ENCODE results near the gene SPC24. TPM values are rescaled to one million over a fixed set of nuclear protein-coding genes. Genes with fewer than 3 reads are reported as not detected.
A peak's percentile ranks its signal among the peaks of the same experiment; 100 is the strongest.

Gene SPC24
- total and polyA plus RNA-seq, 2 of the 4 experiments (the other 2 are of a cell fraction) = 12.2 to 97.5 TPM

DNA sequence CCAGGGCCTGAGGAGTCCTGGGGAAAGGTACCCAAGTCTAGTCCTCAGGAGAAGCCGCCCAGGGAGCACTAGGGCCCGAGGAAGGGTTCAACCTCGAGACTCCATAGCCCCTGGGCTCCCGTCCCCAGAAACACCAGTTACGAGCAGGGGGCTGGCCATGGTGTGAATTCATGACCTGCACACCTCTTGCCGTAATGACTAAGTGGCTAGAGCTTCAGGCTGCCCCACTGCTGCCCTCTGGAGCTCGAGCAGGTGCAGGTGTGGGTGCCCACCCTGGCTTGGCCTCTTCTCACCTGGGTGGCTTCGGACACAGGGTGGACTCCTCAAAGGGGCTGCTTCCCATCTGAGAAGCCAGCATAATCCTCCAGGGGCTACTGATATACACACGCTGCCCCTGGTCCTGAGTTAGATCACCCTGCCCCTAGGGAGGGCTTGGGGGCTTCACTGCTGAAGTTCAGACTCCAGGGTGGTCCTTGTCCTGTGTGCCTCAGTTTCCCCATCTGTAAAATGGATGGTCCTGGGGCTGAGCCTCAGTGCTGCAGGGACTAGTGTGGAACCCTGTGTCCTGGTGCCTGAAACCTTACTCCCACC is 13.6 kb downstream of the SPC24 start:
- Histone ChIP-seq H3K9me1 (ENCODE audit: insufficient read depth, low read length) (peaks cover 23% of the 10 kb centered on the region), H3K56ac (ENCODE audit: extremely low read depth, insufficient read depth, low read length) (peak overlapping the region; percentile 67), H2BK5ac (ENCODE audit: low read depth, low read length, poor library complexity, severe bottlenecking) (peak overlapping the region; percentile 95), H3K14ac (replicated peaks; ENCODE audit: low read depth, low read length) (peak overlapping the region; percentile 97), H4K5ac (ENCODE audit: low read depth, low read length) (peak overlapping the region; percentile 91), H2AFZ (replicated peaks; ENCODE audit: low read length, poor library complexity) (peak overlapping the region; percentile 78), H3K36me3 (ENCODE audit: control insufficient read depth, insufficient read depth, low read length) (no peaks in the 10 kb centered on the region; the same call in 1 of the 2 replicates), H3K23ac (ENCODE audit: low read depth, low read length) (peak overlapping the region; percentile 97), H3K9me3 (ENCODE audit: control insufficient read depth, insufficient read depth, low read length) (peaks cover 4% of the 10 kb centered on the region; the same call in 1 of the 2 replicates), H3K27ac (ENCODE audit: insufficient read depth, low read length) (peak overlapping the region; percentile 75), H3K79me1 (ENCODE audit: low read depth in 1 of 2, low read length in 2 of 2) (peaks cover 14 to 53% of the 10 kb centered on the region in 2 experiments; a peak in 3 of 4 replicates), H4K20me1 (ENCODE audit: insufficient read depth, low read length) (no peaks in the 10 kb centered on the region; the same call in 1 of the 2 replicates), H3K9ac (ENCODE audit: low read depth, low read length) (peak overlapping the region; percentile 29), H3K4ac (ENCODE audit: low read depth, low read length) (peak overlapping the region; percentile 100), H3K4me2 (ENCODE audit: low read depth, low read length) (peak overlapping the region; percentile 50), H2BK15ac (ENCODE audit: low read depth, low read length) (peak overlapping the region; percentile 82; the same call in 2 of the 3 replicates), H2BK120ac (ENCODE audit: low read depth, low read length) (peak overlapping the region; percentile 98), H2AK5ac (ENCODE audit: low read depth, low read length) (peak overlapping the region; percentile 93), H3K27me3 (ENCODE audit: control insufficient read depth, insufficient read depth, low read length) (no peaks in the 10 kb centered on the region), H4K8ac (ENCODE audit: low read depth in 2 of 2, low read length in 2 of 2) (peak overlapping the region; percentile 57 to 93), H4K91ac (ENCODE audit: insufficient read depth, low read depth, low read length) (peak overlapping the region; percentile 99), H3K4me3 (ENCODE audit: insufficient read depth, low read depth, low read length) (no peak overlapping the region), H2BK20ac (ENCODE audit: low read depth, low read length) (peak overlapping the region; percentile 98), H3K18ac (ENCODE audit: low read depth, low read length) (peak overlapping the region; percentile 85), H2AK9ac (replicated peaks; ENCODE audit: low read depth, low read length, poor library complexity) (peak overlapping the region; percentile 97), H3K4me1 (ENCODE audit: control insufficient read depth, insufficient read depth, low read length) (peaks cover 44% of the 10 kb centered on the region)
- ChIA-PET POLR2A (ENCODE audit: unreplicated experiment) (no interaction called here), CTCF (no interaction called here)
- ATAC-seq (ENCODE audit: low read depth) = no peak
- DNase-seq = no peak
- intact Hi-C loops (cut with micrococcal nuclease) (no loop called here), dilution Hi-C loops (cut with HindIII; ENCODE audit: low sequenced_read_pairs, unreplicated experiment) (no loop called here), in situ Hi-C loops (cut with MboI; ENCODE audit: low sequenced_read_pairs) (no loop called here)
- BruUV-seq (replicated peaks) = no TSS peak
- WGBS, 2 experiments (ENCODE audit: extremely low coverage in 2 of 2, insufficient read length in 1 of 2) = 64% methylated on average over 5 of the region's 9 CpGs; no CpG with 5 or more reads in 1 of the 2 experiments
- TF ChIP-seq RAD21 (IDR thresholded peaks at IDR 0.05; ENCODE audit: low read length) (no peak), MAFK (IDR thresholded peaks at IDR 0.05; ENCODE audit: low read depth, low read length) (no peak), MAZ (IDR thresholded peaks at IDR 0.05; ENCODE audit: borderline replicate concordance, low read depth, low read length) (no peak), SMC3 (IDR thresholded peaks at IDR 0.05; ENCODE audit: low read depth, low read length) (no peak), BHLHE40 (IDR thresholded peaks at IDR 0.05; ENCODE audit: low read depth, low read length) (no peak), NFE2L2 (IDR thresholded peaks at IDR 0.05; ENCODE audit: low read depth, low read length) (no peak), CHD1 (IDR thresholded peaks at IDR 0.05; ENCODE audit: low read depth, low read length) (no peak), RFX5 (IDR thresholded peaks at IDR 0.05; ENCODE audit: low read depth, low read length) (no peak), CEBPB (IDR thresholded peaks at IDR 0.05; ENCODE audit: low read depth, low read length) (no peak), MXI1 (IDR thresholded peaks at IDR 0.05; ENCODE audit: borderline replicate concordance, low read depth, low read length) (no peak), POLR2A (IDR thresholded peaks at IDR 0.05; ENCODE audit: low read depth, low read length) (no peak)
- TF ChIP-seq, protein P1, sequence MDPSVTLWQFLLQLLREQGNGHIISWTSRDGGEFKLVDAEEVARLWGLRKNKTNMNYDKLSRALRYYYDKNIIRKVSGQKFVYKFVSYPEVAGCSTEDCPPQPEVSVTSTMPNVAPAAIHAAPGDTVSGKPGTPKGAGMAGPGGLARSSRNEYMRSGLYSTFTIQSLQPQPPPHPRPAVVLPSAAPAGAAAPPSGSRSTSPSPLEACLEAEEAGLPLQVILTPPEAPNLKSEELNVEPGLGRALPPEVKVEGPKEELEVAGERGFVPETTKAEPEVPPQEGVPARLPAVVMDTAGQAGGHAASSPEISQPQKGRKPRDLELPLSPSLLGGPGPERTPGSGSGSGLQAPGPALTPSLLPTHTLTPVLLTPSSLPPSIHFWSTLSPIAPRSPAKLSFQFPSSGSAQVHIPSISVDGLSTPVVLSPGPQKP (IDR thresholded peaks at IDR 0.05; ENCODE audit: borderline replicate concordance, low read depth, low read length) = no peak
- TF ChIP-seq, protein P2, sequence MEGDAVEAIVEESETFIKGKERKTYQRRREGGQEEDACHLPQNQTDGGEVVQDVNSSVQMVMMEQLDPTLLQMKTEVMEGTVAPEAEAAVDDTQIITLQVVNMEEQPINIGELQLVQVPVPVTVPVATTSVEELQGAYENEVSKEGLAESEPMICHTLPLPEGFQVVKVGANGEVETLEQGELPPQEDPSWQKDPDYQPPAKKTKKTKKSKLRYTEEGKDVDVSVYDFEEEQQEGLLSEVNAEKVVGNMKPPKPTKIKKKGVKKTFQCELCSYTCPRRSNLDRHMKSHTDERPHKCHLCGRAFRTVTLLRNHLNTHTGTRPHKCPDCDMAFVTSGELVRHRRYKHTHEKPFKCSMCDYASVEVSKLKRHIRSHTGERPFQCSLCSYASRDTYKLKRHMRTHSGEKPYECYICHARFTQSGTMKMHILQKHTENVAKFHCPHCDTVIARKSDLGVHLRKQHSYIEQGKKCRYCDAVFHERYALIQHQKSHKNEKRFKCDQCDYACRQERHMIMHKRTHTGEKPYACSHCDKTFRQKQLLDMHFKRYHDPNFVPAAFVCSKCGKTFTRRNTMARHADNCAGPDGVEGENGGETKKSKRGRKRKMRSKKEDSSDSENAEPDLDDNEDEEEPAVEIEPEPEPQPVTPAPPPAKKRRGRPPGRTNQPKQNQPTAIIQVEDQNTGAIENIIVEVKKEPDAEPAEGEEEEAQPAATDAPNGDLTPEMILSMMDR (conservative IDR thresholded peaks at IDR 0.05; ENCODE audit: low read depth, low read length) = no peak
- TF ChIP-seq, protein P3, sequence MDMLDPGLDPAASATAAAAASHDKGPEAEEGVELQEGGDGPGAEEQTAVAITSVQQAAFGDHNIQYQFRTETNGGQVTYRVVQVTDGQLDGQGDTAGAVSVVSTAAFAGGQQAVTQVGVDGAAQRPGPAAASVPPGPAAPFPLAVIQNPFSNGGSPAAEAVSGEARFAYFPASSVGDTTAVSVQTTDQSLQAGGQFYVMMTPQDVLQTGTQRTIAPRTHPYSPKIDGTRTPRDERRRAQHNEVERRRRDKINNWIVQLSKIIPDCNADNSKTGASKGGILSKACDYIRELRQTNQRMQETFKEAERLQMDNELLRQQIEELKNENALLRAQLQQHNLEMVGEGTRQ (IDR thresholded peaks at IDR 0.05; ENCODE audit: low read depth, low read length) = no peak
